HG02678 (cell line): ENCODE measurements around the gene COX6A2.
"Not testable (repeated sequence)": the region's sequence is repeated elsewhere in the genome, so short reads cannot be mapped to it uniquely, and the experiment has no call there.

Experiments used
- ATAC-seq: cut with Tn5 transposase; IDR thresholded peaks from one replicate; pipeline ENCODE4 v1.9.1; 2021; ENCODE audit warnings: mild to moderate bottlenecking, moderate library complexity; ENCODE audit not compliant: unreplicated experiment

COX6A2 gene

DNA sequence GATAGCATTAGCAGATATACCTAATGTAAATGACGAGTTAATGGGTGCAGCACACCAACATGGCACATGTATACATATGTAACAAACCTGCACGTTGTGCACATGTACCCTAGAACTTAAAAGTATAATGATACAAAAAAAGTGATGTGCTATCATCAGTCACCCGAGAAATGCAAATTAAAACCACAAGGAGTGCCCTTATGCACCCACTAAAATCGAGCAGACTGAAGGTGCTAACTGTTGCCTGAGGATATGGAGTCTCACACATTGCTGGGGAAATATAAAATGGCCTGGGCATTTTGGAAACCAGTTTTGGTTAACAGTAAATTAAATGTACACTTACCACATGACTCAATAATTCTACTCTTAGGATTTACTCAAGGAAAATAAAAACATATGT is 10.9 kb upstream of the COX6A2 start:
- ATAC-seq, result not testable (repeated sequence)

DNA sequence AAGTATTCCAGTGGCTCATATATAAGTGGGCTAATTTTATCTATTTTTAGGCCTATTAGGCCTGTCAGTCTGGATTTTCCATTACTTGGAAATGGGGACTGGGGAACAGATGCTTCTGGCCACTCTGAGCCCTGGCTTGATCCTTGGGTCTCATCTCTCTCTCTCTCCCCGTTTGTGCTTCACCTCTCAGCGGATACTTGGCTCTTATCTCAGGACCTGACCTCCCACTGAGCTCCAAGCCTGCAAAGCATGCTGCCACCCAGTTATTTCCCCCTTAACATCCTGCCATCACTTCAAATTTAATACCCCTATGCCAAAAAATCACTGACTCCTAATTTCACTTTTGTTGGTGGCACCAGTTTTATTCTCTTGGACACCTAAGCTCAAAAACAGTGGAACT is 10.3 kb upstream of the COX6A2 start:
- ATAC-seq, result no peak

DNA sequence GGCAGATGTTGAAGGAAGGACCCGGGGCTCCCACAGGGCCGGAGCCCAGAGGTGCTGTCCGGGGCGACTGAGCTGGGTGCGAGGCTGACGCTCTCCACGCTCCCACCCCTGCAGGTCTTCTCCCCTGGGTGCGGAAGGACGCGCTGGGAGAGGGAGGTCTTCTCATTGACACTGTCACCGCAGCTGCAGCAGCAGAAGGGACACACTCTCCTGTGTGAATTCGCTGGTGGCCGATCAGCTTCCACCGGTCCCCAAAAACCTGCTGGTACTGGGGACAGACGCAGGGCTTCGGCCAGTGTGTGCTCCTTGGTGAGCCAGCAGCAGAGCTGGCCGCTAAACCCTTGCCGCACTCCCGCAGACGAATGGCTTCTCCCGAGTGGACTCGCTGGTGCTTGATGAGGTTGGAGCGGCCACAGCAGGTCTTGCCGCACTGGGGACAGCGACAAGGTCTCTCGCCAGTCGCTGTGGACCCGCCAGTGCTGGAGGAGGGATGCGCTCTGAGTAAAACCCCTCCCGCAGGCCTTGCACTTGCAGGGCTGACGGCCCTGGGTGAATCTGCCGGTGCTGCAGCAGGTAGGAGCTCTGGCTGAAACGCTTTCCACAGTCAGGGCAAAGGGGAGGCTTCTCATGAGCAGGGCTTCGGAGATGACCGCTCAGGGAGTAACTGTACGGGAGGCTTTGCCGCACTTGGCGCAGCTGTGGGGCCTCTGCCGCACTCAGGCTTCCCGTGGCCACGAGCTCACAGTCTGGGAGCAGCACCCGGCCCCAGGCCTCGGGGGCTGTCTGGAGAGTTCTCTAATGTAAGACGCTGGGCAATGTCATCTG is 8.3 kb upstream of the COX6A2 start:
- ATAC-seq, result no peak

DNA sequence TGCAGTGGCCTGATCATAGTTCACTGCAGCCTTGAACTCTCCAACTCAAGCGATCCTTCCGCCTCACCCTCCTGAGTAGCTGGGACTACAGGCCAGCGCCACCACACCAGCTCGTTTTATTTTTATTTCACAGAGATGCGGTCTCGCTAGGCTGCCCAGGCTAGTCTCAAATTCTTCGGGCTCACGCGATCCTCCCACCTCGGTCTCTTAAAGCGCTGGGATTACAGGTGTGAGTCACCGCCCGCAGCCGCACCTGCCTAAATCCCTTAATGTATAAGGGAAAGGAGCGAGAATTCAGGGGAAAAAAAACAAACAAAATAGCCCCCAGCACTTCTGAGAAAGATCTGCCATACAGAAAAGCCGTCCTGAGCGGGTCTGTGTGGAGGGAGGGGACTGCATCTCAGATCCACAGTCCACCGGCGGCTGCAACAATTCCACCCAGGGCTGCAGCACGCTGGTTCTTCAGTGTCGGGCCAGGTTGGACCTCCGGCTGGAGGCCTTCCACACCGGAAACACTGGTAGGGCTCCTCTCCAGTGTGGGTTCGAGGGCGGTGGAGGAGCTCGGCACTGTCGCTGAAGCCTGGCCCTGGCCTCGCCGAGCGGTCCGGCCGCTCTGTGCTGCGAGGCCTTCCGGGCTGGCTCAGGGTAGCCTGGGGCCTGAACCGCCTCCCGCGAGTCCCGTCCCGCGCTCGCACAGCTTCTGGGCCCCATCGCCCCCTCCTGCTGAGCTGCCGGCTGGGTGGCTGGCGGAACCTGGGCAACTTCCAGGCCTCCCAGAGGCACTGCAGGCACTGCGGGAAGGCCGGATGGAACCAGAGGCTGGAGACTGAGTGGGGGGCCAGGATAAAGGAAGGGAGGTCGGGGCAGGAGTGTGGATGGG is 7.4 kb upstream of the COX6A2 start:
- ATAC-seq, result no peak

DNA sequence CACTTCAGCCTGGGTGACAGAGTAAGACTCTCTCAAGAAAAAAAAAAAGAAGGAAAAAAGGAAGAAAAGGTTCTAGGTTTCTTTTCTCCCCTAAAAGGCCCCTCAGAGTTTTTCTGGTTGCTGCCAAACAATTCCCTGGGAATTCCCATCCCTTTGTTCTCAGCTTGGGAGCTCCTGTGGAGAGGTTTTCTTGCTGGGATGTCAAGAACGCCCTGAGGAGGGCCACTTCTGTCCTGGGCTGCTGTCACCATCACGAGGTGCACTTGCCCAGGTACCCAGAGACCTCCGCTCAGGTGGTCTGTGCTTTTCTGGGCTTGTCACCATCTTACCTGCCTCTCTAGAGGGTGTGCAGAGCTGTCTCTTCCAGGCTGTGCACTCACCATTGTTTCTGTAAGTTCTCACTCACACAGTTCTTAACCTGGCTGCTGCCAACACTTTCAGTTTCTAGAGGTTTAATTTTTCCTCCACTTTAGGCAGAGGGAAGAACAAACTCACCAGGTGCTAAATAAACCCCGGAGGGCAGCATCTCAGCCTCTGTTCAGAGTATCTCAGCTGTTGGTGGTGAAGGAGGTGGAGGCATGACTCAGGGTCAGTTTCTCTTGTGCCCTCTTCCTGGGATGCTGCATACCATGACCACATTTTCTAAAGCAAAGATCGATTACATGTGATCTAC is 2.4 kb upstream of the COX6A2 start:
- ATAC-seq, result no peak

DNA sequence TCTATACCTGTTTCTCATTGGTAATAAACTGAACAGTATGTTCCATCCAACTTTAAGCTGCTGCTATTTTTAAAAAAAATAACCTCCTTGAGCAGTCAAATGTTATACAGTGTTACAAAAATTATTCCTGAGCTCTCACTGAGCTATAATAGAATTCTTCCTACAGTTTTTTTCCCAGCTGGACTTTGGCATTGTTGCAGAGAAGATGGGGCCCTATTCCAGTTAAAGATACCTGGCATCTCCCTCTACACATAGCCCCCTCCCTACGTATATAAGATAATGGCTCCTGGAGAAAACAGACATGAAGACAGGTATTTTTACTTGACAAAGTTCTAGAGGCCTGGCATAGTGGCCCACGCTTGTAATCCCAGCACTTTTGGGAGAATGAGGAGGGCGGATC is 1.6 kb upstream of the COX6A2 start:
- no peak for ATAC-seq

DNA sequence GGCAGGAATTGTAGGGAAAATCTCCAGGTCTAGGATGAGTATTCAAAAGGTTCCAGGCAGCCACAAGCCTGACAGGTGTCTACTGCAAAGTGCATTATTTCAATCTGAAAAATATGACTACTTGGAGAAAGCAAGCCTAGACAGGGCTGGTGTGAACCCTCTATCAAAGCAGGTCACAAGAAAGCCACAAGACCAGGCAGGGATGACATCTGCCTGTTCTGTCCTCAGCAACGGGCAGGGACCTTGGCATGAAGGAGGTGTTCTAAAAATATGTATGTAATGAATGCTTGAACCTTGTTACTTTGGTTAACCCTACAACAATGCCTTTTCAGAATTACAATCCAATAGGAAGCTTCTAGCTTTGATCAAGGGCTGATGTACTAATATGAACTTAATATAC is 1.2 kb upstream of the COX6A2 start:
- no peak for ATAC-seq

DNA sequence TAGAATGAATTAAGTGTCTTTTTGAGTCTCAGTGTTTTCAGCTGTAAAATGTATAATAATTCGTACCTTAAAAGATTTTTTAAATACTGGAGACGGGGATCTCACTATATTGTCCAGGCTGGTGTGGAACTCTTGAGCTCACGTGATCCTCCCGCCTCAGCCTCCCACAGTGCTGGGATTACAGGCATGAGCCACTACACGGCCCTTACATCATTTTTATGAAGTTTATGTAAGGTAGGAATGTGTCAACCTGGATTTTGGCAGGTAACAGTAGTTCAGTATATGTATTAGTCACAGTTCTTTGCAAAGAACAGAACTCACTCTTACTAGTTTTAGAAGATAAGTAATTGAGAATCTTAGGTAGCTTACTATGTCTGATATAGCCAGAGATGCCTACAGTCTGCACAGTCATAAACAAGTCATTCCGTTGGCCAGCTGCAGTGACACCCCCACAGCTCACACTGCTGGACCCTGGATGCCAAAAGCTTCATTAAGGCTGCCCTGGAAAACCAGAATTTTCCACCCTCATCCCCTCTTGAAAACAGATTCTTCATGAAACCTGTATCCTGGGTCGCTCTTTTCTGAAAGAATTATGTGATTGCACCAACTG is 583 bp upstream of the COX6A2 start:
- ATAC-seq, result no peak

DNA sequence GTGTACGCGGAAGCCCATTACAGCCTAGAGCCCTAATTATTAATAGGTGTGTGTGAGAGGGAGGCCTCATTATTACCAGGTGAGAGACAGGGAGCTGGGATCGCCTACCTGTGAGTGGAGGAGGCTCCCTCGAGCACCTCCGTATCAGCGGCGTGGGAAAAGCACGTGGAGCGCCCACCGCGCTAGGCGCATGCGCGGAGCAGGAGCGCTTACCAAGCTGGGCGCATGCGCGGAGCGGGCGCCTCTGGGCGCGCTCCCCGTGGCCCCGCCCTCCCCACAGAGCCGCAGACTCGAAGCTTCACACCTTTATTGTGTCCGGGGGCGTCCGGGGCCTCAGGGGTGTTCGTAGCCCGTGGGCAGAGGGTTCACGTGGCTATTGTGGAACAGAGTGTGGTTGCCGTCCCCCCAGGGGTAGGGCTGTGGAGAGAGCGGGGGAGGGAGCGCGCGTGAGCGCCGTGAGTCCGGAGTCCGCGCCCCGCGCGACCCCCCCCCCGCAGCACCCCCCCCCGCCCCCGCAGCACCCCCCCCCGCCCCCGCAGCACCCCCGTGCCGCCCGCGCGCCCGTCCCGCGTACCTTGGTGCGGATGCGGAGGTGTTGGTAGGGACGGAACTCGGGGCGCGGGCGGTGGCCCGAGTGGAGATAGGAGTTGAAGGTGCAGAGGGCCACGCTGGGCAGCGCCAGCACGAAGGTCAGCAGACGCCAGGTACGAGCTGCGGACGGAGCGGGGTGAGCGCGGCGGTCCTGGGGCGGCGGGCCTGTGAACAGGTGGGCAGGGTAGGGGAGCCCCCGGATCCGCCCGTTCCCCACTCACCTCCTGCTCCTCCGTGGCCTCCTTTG is 500 bp downstream of the COX6A2 start:
- ATAC-seq, result no peak

DNA sequence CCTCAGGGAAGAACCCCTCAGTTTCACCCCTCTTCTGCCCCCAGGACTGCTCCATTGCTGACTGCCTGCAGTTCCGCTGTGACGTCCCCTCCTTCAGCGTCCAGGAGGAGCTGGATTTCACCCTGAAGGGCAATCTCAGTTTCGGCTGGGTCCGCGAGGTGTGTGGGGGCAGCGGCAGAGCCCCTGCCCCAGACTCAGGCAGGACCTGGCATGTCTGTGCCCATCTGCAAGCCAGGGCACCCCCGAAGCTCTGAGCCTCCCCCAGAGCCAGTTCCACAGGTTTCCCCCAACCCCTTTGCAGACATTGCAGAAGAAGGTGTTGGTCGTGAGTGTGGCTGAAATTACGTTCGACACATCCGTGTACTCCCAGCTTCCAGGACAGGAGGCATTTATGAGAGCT is 4.4 kb downstream of the COX6A2 start:
- ATAC-seq, result no peak

DNA sequence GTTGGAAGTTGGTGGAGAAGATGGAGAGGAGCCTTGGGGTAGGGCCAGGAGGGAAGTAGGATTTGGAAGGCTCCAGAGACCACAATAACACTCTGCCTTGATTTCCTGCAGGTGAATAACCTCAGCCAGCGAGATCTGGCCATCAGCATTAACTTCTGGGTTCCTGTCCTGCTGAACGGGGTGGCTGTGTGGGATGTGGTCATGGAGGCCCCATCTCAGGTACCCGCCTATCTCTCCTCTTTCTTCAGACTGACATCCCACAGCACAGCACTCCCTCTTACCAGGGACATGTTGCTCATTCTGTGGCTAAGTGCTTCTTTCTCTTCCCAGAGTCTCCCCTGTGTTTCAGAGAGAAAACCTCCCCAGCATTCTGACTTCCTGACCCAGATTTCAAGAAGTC is 4.9 kb downstream of the COX6A2 start:
- no peak for ATAC-seq

DNA sequence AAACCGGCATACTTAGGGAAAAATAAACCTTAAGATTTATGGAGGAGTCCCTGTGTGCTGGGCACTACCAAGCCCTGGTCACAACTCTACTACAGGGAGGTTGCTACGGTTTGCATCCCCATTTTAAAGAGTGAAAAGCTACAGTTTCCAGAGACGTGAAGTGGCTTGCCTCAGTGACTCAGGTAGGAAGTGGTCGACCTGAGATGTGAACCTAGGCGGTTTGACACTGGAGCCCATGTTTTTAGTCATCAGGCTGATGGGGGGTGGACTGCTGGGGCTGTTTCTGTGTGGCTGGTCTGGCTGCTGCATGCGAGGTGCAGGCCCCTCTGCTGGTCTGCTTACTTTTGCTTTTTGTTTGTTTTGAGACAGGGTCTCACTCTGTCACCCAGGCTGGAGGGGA is 6.6 kb downstream of the COX6A2 start:
- ATAC-seq, result no peak

DNA sequence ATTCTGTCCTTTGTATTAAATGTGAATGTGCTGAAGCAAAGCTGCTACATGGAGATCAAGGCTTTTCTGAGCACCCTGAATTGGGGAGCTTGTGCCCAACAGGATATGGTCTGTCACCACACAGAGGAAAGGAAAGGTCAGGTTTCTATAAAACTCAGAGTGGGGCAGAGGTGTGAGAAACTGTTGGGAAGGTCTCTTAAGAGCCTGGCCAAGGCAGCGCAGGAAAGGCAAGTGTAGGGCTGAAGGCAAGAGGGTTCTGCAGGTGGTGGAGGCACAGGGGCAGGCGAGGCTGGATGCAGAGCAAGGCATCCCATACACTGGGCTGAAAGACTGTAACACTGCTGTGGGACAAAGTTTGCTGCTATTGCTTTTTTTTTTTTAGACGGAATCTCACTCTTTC is 8.1 kb downstream of the COX6A2 start:
- no peak for ATAC-seq

DNA sequence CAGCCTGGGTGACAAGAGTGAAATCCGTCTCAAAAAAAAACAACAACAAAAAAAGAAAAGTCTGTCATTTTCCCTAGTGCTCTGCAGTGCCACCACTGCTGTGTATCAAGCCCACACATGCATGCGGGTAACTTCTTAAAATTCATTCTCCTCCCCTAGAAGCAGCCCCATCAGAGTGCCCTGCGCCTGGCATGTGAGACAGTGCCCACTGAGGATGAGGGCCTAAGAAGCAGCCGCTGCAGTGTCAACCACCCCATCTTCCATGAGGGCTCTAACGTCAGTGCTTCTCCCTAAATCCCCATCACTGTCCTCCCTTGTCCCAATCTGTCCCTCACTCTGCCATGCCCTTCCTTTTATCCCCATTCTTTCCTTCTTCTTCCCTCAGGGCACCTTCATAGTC is 10.2 kb downstream of the COX6A2 start:
- no peak for ATAC-seq

DNA sequence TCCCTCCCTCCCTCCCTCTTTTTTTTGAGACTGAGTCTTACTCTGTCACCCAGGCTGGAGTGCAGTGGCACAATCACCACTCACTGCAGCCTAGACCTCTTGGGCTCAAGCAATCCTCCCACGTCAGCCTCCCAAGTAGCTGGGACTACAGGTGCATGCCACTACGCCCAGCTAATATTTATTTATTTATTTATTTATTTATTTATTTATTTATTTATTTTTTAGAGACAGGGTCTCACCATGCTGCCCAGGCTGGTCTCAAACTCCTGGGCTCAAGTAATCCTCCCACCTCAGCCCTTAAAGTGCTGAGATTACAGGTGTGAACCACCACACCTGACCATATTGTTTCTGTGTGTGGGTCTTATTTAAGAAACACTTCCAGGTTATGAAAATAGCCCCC is 11.1 kb downstream of the COX6A2 start:
- ATAC-seq, result not testable (repeated sequence)

DNA sequence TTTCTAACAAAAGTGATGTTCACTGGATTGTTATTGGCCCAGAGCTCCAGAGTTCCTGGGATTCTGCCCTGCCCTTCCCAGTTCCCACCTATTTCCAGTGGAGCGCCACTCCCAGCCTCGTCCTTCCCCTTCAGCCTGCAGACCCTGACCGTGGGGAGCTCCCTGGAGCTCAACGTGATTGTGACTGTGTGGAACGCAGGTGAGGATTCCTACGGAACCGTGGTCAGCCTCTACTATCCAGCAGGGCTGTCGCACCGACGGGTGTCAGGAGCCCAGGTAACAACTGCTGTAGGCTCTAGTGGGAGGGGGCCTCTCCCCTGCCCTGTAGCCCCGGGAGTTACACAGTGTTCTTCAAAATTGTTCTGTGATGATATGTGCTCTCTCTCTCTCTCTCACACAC is 11.8 kb downstream of the COX6A2 start:
- ATAC-seq, result no peak

DNA sequence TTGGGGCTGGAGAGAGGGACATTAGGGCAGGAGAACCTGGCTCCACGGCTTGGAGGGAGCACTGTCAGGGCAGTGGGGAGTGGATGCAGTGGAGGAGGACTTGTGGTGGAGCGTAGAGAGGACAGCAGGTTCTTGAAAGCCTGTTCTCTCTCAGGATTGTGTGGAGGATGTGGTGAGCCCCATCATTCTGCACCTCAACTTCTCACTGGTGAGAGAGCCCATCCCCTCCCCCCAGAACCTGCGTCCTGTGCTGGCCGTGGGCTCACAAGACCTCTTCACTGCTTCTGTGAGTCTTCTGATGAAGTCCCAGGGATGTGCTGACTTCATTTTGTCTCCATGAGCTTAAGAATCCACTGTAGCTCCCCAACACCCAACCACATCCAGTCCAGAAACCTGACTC is 13.5 kb downstream of the COX6A2 start:
- ATAC-seq, result no peak

DNA sequence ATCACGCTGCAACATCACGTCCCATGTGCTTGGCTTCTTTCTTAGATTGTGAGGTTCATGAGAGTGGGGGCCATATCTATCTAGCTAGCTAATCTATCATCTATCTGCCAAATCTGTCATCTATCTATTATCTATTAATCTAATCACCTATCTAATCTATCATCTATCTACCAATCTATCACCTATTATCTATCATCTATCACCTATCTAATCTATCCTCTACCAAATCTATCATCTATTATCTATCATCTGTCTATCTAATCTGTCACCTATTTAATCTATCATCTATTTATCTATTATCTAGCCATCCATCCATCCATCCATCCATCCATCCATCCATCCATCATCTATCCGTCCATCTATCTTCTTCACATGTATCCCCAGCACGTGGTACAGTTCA is 14.2 kb downstream of the COX6A2 start:
- no peak for ATAC-seq

DNA sequence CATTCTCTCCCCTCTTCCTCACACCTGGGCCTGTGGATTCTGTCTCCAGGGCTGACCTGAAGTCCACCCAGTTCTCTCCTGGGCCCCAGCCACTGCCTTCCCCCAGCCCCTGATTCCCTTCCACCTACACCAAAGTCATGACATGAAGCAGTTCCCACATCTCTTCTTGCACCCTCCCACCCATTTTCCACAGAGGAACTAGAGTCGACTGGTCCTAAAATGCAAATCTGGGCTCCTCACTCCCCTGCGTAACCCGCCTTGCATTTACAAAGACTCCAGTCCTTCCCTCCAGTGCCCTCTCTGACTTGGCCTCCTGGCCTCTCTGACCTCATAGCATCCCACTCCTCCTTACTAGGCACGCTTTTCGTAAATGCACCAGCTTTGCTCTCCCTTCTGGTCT is 14.8 kb downstream of the COX6A2 start:
- no peak for ATAC-seq

DNA sequence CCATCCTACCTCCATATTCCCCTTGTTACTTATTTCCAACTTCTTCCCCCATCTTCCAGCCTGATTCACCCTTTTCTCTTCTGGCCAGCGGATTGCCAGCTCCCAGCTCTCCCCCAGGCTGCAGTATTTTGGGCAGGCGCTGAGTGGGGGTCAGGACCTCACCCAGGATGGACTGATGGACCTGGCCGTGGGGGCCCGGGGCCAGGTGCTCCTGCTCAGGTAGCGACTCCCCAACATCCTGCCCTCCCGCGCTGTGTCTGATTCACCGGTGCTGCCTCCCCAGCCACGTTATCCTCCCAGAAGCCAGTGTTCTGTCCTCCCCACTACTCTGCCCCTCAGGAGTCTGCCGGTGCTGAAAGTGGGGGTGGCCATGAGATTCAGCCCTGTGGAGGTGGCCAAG is 15.4 kb downstream of the COX6A2 start:
- no peak for ATAC-seq
